ENCODE measurements around the gene PCDH9.

DNA sequence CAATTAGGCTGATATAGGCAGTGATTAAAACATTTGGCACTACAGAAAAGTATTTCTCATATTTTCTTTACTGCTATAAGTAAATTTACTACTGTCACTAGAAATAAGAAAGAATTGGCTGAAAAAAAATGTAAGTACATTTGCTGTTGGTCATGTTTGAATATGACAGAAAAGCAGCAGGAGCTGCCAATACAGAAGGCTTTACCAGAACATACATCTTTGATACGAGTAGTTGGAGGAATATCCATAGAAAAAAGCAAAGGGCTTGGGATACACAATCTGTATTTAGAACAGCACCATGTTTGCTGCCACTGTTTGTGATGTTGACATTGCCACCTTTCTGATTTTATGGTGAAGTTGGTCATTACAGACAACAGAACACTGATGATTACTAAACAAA lies 21.6 kb downstream of the PCDH9 start:
- TF ChIP-seq, protein P1, sequence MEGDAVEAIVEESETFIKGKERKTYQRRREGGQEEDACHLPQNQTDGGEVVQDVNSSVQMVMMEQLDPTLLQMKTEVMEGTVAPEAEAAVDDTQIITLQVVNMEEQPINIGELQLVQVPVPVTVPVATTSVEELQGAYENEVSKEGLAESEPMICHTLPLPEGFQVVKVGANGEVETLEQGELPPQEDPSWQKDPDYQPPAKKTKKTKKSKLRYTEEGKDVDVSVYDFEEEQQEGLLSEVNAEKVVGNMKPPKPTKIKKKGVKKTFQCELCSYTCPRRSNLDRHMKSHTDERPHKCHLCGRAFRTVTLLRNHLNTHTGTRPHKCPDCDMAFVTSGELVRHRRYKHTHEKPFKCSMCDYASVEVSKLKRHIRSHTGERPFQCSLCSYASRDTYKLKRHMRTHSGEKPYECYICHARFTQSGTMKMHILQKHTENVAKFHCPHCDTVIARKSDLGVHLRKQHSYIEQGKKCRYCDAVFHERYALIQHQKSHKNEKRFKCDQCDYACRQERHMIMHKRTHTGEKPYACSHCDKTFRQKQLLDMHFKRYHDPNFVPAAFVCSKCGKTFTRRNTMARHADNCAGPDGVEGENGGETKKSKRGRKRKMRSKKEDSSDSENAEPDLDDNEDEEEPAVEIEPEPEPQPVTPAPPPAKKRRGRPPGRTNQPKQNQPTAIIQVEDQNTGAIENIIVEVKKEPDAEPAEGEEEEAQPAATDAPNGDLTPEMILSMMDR (IDR thresholded peaks at IDR 0.05): no peak
- no peak for TF ChIP-seq POLR2AphosphoS5 (IDR thresholded peaks at IDR 0.05; ENCODE audit: low read depth, low read length)
- TF ChIP-seq SIN3A (IDR thresholded peaks at IDR 0.05; ENCODE audit: borderline replicate concordance, insufficient read depth, low read depth, low read length): no peak
- TF ChIP-seq, protein P2, sequence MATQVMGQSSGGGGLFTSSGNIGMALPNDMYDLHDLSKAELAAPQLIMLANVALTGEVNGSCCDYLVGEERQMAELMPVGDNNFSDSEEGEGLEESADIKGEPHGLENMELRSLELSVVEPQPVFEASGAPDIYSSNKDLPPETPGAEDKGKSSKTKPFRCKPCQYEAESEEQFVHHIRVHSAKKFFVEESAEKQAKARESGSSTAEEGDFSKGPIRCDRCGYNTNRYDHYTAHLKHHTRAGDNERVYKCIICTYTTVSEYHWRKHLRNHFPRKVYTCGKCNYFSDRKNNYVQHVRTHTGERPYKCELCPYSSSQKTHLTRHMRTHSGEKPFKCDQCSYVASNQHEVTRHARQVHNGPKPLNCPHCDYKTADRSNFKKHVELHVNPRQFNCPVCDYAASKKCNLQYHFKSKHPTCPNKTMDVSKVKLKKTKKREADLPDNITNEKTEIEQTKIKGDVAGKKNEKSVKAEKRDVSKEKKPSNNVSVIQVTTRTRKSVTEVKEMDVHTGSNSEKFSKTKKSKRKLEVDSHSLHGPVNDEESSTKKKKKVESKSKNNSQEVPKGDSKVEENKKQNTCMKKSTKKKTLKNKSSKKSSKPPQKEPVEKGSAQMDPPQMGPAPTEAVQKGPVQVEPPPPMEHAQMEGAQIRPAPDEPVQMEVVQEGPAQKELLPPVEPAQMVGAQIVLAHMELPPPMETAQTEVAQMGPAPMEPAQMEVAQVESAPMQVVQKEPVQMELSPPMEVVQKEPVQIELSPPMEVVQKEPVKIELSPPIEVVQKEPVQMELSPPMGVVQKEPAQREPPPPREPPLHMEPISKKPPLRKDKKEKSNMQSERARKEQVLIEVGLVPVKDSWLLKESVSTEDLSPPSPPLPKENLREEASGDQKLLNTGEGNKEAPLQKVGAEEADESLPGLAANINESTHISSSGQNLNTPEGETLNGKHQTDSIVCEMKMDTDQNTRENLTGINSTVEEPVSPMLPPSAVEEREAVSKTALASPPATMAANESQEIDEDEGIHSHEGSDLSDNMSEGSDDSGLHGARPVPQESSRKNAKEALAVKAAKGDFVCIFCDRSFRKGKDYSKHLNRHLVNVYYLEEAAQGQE (IDR thresholded peaks at IDR 0.05; ENCODE audit: insufficient read depth in 1 of 2, low read depth in 2 of 2, low read length in 1 of 2): no peak
